HUES64 (cell line): ENCODE measurements around the gene RABGAP1L.
"Not testable (repeated sequence)": the region's sequence is repeated elsewhere in the genome, so short reads cannot be mapped to it uniquely, and the experiment has no call there.

ENCODE experiments used
- H3K27ac ChIP-seq: 2 replicates; pipeline ENCODE4 v1.7.0; 2013; ENCODE audit warnings: low read depth, low read length, inconsistent platforms
- H3K27me3 ChIP-seq: 2 replicates; pipeline ENCODE4 v1.6.1; 2013; ENCODE audit warnings: mild to moderate bottlenecking, low read length; ENCODE audit not compliant: insufficient read depth
- H3K36me3 ChIP-seq: 2 replicates; pipeline ENCODE4 v1.6.1; 2013; ENCODE audit warnings: mild to moderate bottlenecking, low read length; ENCODE audit not compliant: insufficient read depth
- H3K4me1 ChIP-seq: 2 replicates; pipeline ENCODE4 v1.6.1; 2013; ENCODE audit warnings: mild to moderate bottlenecking, low read length, moderate library complexity; ENCODE audit not compliant: insufficient read depth
- H3K4me3 ChIP-seq: 2 replicates; pipeline ENCODE4 v1.5.1; 2013; ENCODE audit warnings: mild to moderate bottlenecking, low read length, moderate library complexity
- H3K9ac ChIP-seq: 2 replicates; pipeline ENCODE4 v1.6.1; 2013; ENCODE audit warnings: mild to moderate bottlenecking, low read depth, low read length
- H3K9me3 ChIP-seq: 2 replicates; pipeline ENCODE4 v1.6.1; 2013; ENCODE audit warnings: low read depth, low read length; ENCODE audit not compliant: insufficient read depth
- WGBS: fragments of 150-250, 120-280 bp; methylation state at CpG from one replicate; pipeline ENCODE4 v1.1.7; 2013; ENCODE audit warnings: missing lambda C conversion rate; 5-methylcytosine and 5-hydroxymethylcytosine counted together

Gene RABGAP1L

DNA sequence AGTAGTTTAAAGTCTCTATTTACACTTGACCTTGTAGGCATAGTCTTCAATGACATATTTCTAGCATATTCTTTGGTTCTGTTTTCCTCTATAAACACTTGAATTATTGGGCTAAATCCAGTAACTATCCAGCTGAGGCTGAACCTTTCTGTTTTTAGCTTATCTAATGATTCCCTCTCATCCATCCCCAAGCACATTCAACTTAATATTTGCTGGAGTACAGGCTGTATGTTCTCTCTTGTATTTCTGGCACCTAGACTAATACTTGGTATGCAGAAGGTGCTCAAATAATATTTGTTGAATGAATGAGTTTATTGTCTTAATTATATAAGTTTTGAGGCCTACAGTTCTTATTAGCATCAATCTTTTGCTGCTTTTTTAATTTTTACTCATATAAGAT lies 88.7 kb downstream of the RABGAP1L start:
- H3K27ac ChIP-seq: no peak overlapping the region
- no peak overlapping the region for H3K4me3 ChIP-seq
- no peaks in the 10 kb centered on the region for H3K27me3 ChIP-seq
- H3K4me1 ChIP-seq: no peaks in the 10 kb centered on the region
- peaks cover 16% of the 10 kb centered on the region for H3K36me3 ChIP-seq
- no peak overlapping the region for H3K9ac ChIP-seq
- H3K9me3 ChIP-seq: no peaks in the 10 kb centered on the region

DNA sequence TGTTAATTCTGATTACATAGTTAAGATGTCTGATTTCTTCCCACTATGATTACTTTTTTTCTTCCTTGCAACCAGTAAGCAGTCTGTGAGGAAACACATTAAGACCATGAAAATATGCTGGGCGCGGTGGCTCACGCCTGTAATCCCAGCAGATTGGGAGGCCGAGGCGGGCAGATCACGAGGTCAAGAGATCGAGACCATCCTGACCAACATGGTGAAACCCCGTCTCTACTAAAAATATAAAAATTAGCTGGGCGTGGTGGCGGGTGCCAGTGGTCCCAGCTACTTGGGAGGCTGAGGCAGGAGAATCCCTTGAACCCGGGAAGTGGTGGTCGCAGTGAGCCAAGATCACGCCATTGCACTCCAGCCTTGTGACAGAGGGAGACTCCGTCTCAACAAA lies 97.1 kb downstream of the RABGAP1L start:
- 95% methylated on average over 14 of the region's 14 CpGs for WGBS
- H3K9me3 ChIP-seq, H3K27ac ChIP-seq, H3K27me3 ChIP-seq, H3K4me3 ChIP-seq, H3K4me1 ChIP-seq, H3K9ac ChIP-seq, H3K36me3 ChIP-seq: not testable (repeated sequence)

GRCh38 chr1:174258148-174258550 lies 98.8 kb downstream of the RABGAP1L start:
- no peak overlapping the region for H3K9ac ChIP-seq
- H3K4me1 ChIP-seq: no peaks in the 10 kb centered on the region
- H3K9me3 ChIP-seq: no peaks in the 10 kb centered on the region
- WGBS: 64% methylated on average over 1 of the region's 1 CpG
- no peak overlapping the region for H3K4me3 ChIP-seq
- no peak overlapping the region for H3K27ac ChIP-seq
- no peaks in the 10 kb centered on the region for H3K36me3 ChIP-seq
- no peaks in the 10 kb centered on the region for H3K27me3 ChIP-seq

DNA sequence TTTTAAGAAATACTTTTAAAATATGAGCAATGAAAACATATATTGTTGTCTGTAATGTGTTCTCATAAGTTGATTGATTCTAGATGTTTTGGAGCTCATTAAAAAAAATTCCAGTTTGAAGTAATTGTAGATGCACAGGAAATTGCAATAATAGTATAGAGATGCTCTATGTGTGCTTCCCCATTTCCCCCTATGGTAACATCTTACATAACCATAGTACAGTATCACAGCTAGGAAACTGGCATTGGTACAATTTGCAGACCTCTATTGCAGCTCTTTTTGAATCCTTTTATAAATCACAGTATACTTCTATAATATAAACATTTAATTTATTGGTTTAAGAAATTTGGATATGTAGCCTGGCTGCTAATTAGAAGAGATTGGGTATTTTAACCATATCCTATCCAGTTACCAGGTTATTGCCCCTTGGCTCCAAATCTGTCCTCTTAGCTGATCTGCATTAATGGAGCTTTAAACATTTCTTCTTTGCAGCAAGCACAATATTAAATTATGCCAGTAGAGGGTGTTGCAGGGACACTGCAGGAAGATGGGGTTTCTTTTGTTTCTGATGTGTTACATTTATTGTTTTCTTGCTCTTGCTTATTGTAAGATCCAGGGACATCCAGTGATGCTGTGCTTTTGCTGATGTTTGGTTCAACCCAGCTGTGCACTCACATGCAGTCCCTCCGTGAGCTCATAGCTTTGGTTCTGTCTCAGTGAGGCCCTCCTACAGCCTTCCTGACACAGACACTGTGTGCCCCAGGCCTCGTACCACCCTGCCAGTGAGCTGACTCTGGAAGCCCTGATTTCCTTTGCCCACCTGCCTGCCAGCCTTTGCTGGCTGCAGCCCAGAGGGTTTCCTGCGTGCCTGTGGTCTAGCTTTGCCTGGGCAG lies 103.3 kb downstream of the RABGAP1L start:
- 82% methylated on average over 3 of the region's 3 CpGs for WGBS
- no peak overlapping the region for H3K4me3 ChIP-seq
- no peaks in the 10 kb centered on the region for H3K4me1 ChIP-seq

DNA sequence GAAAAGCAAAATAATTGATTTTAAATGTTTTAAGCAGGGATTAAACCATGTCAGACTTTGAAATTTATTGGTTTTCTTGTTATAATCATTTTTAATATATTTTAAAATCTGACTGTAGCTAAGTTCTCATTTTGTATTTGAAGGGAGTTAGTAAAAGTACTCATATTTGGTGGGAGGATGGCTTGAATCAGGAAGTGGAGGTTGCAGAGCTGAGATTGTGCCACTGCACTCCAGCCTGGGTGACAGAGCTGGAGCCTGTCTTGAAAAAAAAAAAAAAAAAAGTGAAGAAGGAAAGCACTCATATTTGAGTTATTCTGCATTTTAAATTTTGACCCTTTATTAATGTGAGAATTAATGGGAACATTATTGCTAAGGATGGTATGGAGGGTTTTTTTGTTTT lies 106.0 kb downstream of the RABGAP1L start:
- no peaks in the 10 kb centered on the region for H3K36me3 ChIP-seq
- no peaks in the 10 kb centered on the region for H3K9me3 ChIP-seq
- no peaks in the 10 kb centered on the region for H3K27me3 ChIP-seq
- H3K9ac ChIP-seq: no peak overlapping the region
- no peaks in the 10 kb centered on the region for H3K4me1 ChIP-seq
- no peak overlapping the region for H3K4me3 ChIP-seq
- no peak overlapping the region for H3K27ac ChIP-seq

More for the DNA sequence above, 103.3 kb downstream of the RABGAP1L start:
- Histone ChIP-seq H3K36me3 (no peaks in the 10 kb centered on the region), H3K27me3 (no peaks in the 10 kb centered on the region), H3K9me3 (no peaks in the 10 kb centered on the region), H3K9ac (no peak overlapping the region), H3K27ac (no peak overlapping the region)

- Histone ChIP-seq H3K9me3 (no peaks in the 10 kb centered on the region), H3K4me1 (no peaks in the 10 kb centered on the region), H3K27me3 (no peaks in the 10 kb centered on the region), H3K9ac (no peak overlapping the region), H3K27ac (no peak overlapping the region), H3K4me3 (no peak overlapping the region), H3K36me3 (no peaks in the 10 kb centered on the region)
- WGBS: 100% methylated on average over 2 of the region's 2 CpGs
Observed at GRCh38 chr1:174266476-174266875, 107.2 kb downstream of the RABGAP1L start.

- Histone ChIP-seq H3K9ac (no peak overlapping the region), H3K9me3 (no peaks in the 10 kb centered on the region), H3K4me3 (no peak overlapping the region), H3K27ac (no peak overlapping the region), H3K27me3 (no peaks in the 10 kb centered on the region), H3K36me3 (no peaks in the 10 kb centered on the region), H3K4me1 (no peaks in the 10 kb centered on the region)
- WGBS: 97% methylated on average over 1 of the region's 1 CpG
Observed at GRCh38 chr1:174266991-174267612, 107.8 kb downstream of the RABGAP1L start.

DNA sequence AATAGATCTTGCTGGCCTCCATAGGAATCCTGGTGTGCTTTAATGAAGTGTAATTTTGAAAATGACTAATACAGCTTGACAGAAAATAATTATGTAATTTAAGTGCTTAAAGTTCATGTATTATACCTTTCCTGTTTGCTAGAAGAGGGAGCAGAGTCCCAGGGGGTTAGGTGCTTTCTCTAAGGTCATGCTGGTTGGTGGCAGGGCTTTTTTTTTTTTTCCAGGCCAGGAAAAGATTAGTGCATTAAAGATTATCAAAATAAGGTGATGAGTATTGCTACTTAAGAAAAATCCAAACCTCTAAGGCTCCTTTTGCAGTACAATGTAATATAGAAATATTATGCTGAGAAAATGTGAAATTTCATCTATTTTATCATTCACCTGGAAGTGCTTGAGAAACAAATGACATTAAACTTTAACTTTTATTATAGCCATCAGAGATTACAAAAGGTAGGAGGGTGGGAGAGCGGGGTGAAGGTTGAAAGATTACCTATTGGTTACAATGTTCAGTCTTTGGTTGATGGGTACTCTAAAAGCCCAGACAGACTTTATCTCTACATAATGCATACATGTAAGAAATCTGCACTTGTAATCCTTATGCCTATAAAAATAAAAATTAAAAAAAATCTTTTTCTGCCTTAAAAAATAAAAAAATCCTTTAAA lies 110.8 kb downstream of the RABGAP1L start:
- Histone ChIP-seq H3K4me1 (no peaks in the 10 kb centered on the region), H3K27me3 (no peaks in the 10 kb centered on the region), H3K27ac (no peak overlapping the region), H3K36me3 (no peaks in the 10 kb centered on the region), H3K9ac (no peak overlapping the region), H3K9me3 (no peaks in the 10 kb centered on the region), H3K4me3 (no peak overlapping the region)
- no CpG with 5 or more reads among the region's 1 CpG for WGBS

GRCh38 chr1:174273190-174273589 lies 113.9 kb downstream of the RABGAP1L start:
- Histone ChIP-seq H3K27ac (no peak overlapping the region), H3K9me3 (no peaks in the 10 kb centered on the region), H3K27me3 (no peaks in the 10 kb centered on the region), H3K9ac (no peak overlapping the region), H3K36me3 (no peaks in the 10 kb centered on the region), H3K4me3 (no peak overlapping the region), H3K4me1 (no peaks in the 10 kb centered on the region)

- Histone ChIP-seq H3K27ac (no peak overlapping the region), H3K27me3 (no peaks in the 10 kb centered on the region), H3K9ac (no peak overlapping the region), H3K4me1 (no peaks in the 10 kb centered on the region), H3K36me3 (no peaks in the 10 kb centered on the region), H3K4me3 (no peak overlapping the region), H3K9me3 (no peaks in the 10 kb centered on the region)
Observed at GRCh38 chr1:174273776-174274175, 114.5 kb downstream of the RABGAP1L start.

DNA sequence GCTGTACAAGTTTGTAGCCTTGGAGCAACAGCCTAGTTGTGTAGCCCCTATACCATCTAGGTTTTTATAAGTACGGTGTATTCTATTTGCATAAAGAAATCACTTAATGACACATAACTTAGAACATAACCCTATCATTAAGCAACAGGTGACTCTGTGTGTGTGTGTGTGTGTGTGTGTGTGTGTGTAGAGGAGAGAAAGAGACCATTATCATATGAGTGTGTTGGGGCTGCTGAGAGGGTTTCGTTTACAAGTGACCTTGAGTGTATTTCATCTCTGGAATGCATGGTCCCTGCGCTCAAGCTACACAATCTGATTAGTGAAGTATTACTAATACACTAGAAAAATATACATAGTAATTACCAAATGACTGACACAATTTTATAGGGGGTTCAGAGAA lies 115.1 kb downstream of the RABGAP1L start:
- no peaks in the 10 kb centered on the region for H3K9me3 ChIP-seq
- 100% methylated on average over 1 of the region's 3 CpGs for WGBS
- no peaks in the 10 kb centered on the region for H3K4me1 ChIP-seq
- H3K4me3 ChIP-seq: no peak overlapping the region
- no peak overlapping the region for H3K27ac ChIP-seq
- no peaks in the 10 kb centered on the region for H3K36me3 ChIP-seq
- no peaks in the 10 kb centered on the region for H3K27me3 ChIP-seq
- H3K9ac ChIP-seq: no peak overlapping the region
